Measurements from ENCODE around the gene ELOVL5.
"Not testable (repeated sequence)": the region's sequence is repeated elsewhere in the genome, so short reads cannot be mapped to it uniquely, and the experiment has no call there.

The ELOVL5 gene

GRCh38 chr6:53325785-53326184 lies 23.0 kb downstream of the ELOVL5 start:
- no peak overlapping the region for H3K27ac ChIP-seq
- no peak for TF ChIP-seq CTCF (conservative IDR thresholded peaks at IDR 0.05)

GRCh38 chr6:53322188-53323029 lies 26.3 kb downstream of the ELOVL5 start:
- no peak for TF ChIP-seq CTCF (conservative IDR thresholded peaks at IDR 0.05)
- peak overlapping the region; percentile 56 for H3K27ac ChIP-seq

GRCh38 chr6:53321701-53322100 lies 27.0 kb downstream of the ELOVL5 start:
- H3K27ac ChIP-seq, result peak overlapping the region; percentile 56
- TF ChIP-seq CTCF (conservative IDR thresholded peaks at IDR 0.05), result no peak

- H3K27ac ChIP-seq, result peak overlapping the region; percentile 56
- no peak for TF ChIP-seq CTCF (conservative IDR thresholded peaks at IDR 0.05)
Observed at GRCh38 chr6:53320964-53321363, 27.8 kb downstream of the ELOVL5 start.

GRCh38 chr6:53318429-53318828 lies 30.3 kb downstream of the ELOVL5 start:
- TF ChIP-seq CTCF (conservative IDR thresholded peaks at IDR 0.05), result no peak
- H3K27ac ChIP-seq, result no peak overlapping the region

GRCh38 chr6:53317861-53318260 lies 30.9 kb downstream of the ELOVL5 start:
- TF ChIP-seq CTCF (conservative IDR thresholded peaks at IDR 0.05), result no peak
- H3K27ac ChIP-seq, result no peak overlapping the region

- not testable (repeated sequence) for H3K27ac ChIP-seq
Observed at GRCh38 chr6:53317299-53317698, 31.5 kb downstream of the ELOVL5 start.

GRCh38 chr6:53316142-53316541 lies 32.6 kb downstream of the ELOVL5 start:
- no peak for TF ChIP-seq CTCF (conservative IDR thresholded peaks at IDR 0.05)
- no peak overlapping the region for H3K27ac ChIP-seq
